Mucosa of descending colon (tissue), 3 donors: ENCODE results near the gene CHST8. TPM values are rescaled to one million over a fixed set of nuclear protein-coding genes. Genes with fewer than 3 reads are reported as not detected.

Source experiments
- ATAC-seq: fragments of 200-7000 bp; cut with Tn5 transposase; one replicate; pipeline ENCODE4 v1.9.1; 2020; ENCODE audit warnings: mild to moderate bottlenecking, moderate library complexity
- DNase-seq, 3 donors: peaks; one replicate each; pipeline ENCODE4 v3.0.0-alpha.2; 2020
- H3K36me3 ChIP-seq: fragments of 200-600 bp; one replicate; pipeline ENCODE4 v1.8.0; 2021; ENCODE audit warnings: low read depth, mild to moderate bottlenecking
- H3K4me1 ChIP-seq: fragments of 200-600 bp; one replicate; pipeline ENCODE4 v1.8.0; 2021; ENCODE audit warnings: low read depth, mild to moderate bottlenecking
- H3K4me3 ChIP-seq: fragments of 200-600 bp; one replicate; pipeline ENCODE4 v1.8.0; 2021; ENCODE audit warnings: mild to moderate bottlenecking
- H3K9me3 ChIP-seq: fragments of 200-600 bp; one replicate; pipeline ENCODE4 v1.8.0; 2021; ENCODE audit warnings: mild to moderate bottlenecking
- CTCF ChIP-seq: fragments of 200-600 bp; IDR thresholded peaks from one replicate; pipeline ENCODE4 v1.8.0; 2022; ENCODE audit warnings: antibody characterized with exemption, mild to moderate bottlenecking
- intact Hi-C, 2 donors: fragments of 100-400 bp; cut with DNase I in 1 of 2; cut with micrococcal nuclease in 1 of 2; formaldehyde crosslinking; loops; one replicate each; pipeline versions ENCODE4 v1.11.0 to v1.11.1; 2022; cut with DNase I, micrococcal nuclease
- total RNA-seq, 3 donors: library from RNA; stranded (reverse); fragmentation: NEBNext Ultra II Directional in 2 of 3; extraction: Animal tissue kit (Norgen Biotek cat#: 25700) in 2 of 3; gene quantifications; one replicate each; pipeline versions ENCODE4 v1.2.1 to v1.2.4, GENCODE V29; 2021 to 2023
- donor health status: DM: no; HTN: no; CAD: no; lungs with moderate emphysema.
- donor health status: DM: no; HTN: no; CAD: no.
- donor health status: DM: no; HTN: yes; CAD: no.

Gene CHST8
- total RNA-seq, 3 donors from 2014 or later = 0.31 TPM; not detected in 2

GRCh38 chr19:33640773-33641172, 19.0 kb downstream of the CHST8 start:
- intact Hi-C loops = no loop called here
- H3K9me3 ChIP-seq = no peaks in the 10 kb centered on the region
- ATAC-seq = no peak
- no peak for TF ChIP-seq CTCF
- no peak for DNase-seq
- no peak overlapping the region for H3K4me3 ChIP-seq
- no peaks in the 10 kb centered on the region for H3K36me3 ChIP-seq
- no peaks in the 10 kb centered on the region for H3K4me1 ChIP-seq

- Histone ChIP-seq H3K36me3 (no peaks in the 10 kb centered on the region), H3K4me3 (no peak overlapping the region), H3K9me3 (no peaks in the 10 kb centered on the region), H3K4me1 (no peaks in the 10 kb centered on the region)
- ATAC-seq (no peak), DNase-seq (no peak)
- TF ChIP-seq CTCF = no peak
- intact Hi-C loops = no loop called here
Observed at GRCh38 chr19:33641261-33641660, 19.5 kb downstream of the CHST8 start.

GRCh38 chr19:33641956-33642498, 20.3 kb downstream of the CHST8 start:
- no peak for DNase-seq
- ATAC-seq = no peak
- Histone ChIP-seq H3K4me1 (no peaks in the 10 kb centered on the region), H3K9me3 (no peaks in the 10 kb centered on the region), H3K36me3 (no peaks in the 10 kb centered on the region), H3K4me3 (no peak overlapping the region)
- intact Hi-C loops = no loop called here
- no peak for TF ChIP-seq CTCF

- intact Hi-C loops = no loop called here
- no peaks in the 10 kb centered on the region for H3K9me3 ChIP-seq
Observed at GRCh38 chr19:33644284-33644836, 22.6 kb downstream of the CHST8 start.

GRCh38 chr19:33646306-33646705, 24.6 kb downstream of the CHST8 start:
- no peaks in the 10 kb centered on the region for H3K36me3 ChIP-seq
- H3K4me3 ChIP-seq = no peak overlapping the region
- DNase-seq = no peak
- no peaks in the 10 kb centered on the region for H3K4me1 ChIP-seq
- no peak for TF ChIP-seq CTCF
- no peaks in the 10 kb centered on the region for H3K9me3 ChIP-seq
- intact Hi-C loops = no loop called here
- no peak for ATAC-seq

More at GRCh38 chr19:33644284-33644836, 22.6 kb downstream of the CHST8 start:
- no peak for TF ChIP-seq CTCF
- Histone ChIP-seq H3K4me3 (no peak overlapping the region), H3K4me1 (no peaks in the 10 kb centered on the region), H3K36me3 (no peaks in the 10 kb centered on the region)
- no peak for ATAC-seq
- no peak for DNase-seq

- no peaks in the 10 kb centered on the region for H3K4me1 ChIP-seq
- H3K36me3 ChIP-seq = no peaks in the 10 kb centered on the region
- H3K9me3 ChIP-seq = no peaks in the 10 kb centered on the region
- no peak for TF ChIP-seq CTCF
- intact Hi-C loops = no loop called here
- no peak overlapping the region for H3K4me3 ChIP-seq
- ATAC-seq (no peak), DNase-seq (no peak)
Observed at GRCh38 chr19:33647146-33647545, 25.4 kb downstream of the CHST8 start.
